GM10847 (cell line): ENCODE data around the gene ADD2.

Experiments
- POLR2A ChIP-seq: IDR thresholded peaks from 2 replicates; pipeline ENCODE4 v1.6.1; 2011; ENCODE audit not compliant: insufficient read length; ENCODE audit errors: extremely low read depth

ADD2 gene

DNA sequence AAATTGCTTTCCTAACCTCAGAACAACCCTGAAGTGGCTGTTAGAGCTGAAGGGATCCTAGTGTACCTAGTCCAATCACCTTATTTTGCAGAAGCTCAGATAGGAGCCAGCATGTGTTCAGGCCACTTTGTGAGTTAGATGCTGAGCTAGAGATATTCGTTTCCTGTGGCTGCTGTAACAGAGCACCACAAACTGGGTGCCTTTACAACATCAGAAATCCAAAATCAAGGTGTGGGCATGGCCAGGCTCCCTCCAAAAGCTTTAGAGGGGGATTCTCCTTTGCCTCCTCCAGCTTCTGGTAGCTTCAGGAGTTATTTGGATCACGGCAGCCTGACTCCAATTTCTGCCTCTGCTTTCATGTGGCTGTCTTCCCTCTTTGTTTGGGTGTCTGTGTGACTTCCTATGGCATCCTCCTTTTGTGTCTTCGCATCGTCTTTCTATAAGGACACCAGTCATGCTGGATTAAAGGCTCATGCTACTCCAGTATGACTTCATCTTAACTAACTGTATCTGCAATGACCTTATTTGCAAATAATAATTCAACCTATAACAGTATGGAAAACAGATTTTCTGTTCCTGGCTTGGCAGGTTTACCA, 128.1 kb downstream of the ADD2 start:
- no peak for TF ChIP-seq POLR2A

DNA sequence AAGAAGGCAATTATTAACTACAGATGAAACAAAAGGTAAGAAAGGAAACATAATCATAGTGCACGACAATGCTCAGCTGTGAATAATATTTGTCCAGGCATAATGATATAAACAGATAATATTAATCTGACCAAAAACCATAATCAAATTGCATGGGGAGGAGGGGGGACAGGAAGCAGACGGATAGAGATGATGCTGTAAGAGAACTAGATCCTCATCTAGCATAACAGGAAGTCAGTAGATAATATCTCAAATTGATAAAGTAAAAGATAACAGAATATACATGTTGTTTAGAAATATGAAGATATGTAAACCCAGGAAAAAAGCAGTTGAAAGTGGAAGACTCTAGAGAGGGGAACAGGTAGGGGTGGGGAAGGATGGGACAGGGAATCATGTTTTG, 129.4 kb downstream of the ADD2 start:
- TF ChIP-seq POLR2A = no peak

DNA sequence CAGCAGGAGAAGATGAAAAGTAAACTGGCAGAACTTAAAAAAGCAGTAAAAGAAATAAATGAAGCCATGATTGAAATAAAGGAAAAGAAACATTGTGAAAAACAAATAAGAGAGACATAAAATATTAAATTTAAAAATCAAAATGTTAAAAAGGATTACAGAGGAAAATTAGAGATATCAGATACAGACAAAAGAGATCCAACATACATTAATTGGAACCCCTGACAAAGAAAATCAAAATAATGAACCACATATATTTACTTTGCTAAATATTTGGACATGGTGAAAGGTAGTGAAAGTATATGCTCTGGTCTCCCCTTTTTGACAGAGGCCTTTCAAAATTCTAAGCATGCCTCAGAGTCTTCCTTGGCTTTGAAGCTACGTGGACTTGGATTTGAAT, 134.5 kb downstream of the ADD2 start:
- TF ChIP-seq POLR2A = no peak

DNA sequence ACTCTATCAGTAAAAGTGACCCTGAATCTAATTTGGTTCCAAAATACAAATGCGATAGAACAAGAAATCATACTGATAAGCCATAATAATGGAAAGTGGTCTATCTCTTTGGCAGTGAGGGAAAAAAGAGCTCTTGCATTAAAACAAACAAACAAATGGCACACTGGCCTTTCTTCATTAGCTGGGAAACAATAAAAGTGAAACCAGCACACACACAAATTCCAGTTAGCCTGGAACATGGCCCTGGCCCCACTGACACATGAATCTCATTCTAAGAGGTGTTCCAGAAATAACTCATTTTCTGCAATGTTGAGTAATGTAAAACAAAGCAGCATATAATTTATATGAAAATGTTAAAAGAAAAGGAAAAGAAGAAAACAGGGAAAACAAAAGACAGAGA, 135.0 kb downstream of the ADD2 start:
- TF ChIP-seq POLR2A = no peak

DNA sequence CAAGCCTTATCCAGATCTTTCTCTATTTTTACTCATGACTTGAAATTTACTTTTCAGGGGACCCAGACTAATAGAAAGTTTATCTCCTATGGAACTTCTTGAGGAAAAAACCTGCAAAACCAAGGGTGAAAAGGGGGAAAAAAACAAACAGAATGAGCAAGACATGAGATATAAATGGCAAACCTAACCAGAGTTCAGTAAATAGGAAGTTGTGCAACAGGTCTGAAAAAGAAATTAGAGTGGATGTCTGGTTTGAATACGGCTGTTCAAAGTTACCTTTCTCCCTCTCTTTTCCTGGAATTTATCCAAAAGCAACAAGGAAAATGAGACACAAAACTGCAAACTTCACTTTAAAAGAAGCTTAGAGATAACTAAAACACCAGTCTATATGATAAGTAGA, 135.6 kb downstream of the ADD2 start:
- no peak for TF ChIP-seq POLR2A

DNA sequence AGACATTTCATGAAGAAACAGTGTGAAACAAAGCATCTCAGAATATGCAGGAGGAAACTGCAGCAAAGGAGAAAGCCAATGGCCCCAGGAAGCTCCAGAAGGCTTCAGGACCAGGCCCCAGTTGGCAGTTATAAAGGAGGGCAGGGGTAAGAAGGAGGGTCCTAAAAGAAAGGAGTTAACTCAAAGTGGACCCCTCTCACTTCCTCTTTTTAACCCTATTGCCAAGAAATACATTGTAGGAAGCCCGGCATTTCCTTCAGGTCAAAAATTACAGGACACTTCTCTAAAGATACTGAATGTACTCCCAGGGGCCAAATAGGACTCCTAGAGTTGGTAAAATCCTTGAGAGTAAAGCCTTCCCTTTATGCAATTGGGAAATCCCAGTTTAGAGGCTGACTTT, 137.2 kb downstream of the ADD2 start:
- no peak for TF ChIP-seq POLR2A

DNA sequence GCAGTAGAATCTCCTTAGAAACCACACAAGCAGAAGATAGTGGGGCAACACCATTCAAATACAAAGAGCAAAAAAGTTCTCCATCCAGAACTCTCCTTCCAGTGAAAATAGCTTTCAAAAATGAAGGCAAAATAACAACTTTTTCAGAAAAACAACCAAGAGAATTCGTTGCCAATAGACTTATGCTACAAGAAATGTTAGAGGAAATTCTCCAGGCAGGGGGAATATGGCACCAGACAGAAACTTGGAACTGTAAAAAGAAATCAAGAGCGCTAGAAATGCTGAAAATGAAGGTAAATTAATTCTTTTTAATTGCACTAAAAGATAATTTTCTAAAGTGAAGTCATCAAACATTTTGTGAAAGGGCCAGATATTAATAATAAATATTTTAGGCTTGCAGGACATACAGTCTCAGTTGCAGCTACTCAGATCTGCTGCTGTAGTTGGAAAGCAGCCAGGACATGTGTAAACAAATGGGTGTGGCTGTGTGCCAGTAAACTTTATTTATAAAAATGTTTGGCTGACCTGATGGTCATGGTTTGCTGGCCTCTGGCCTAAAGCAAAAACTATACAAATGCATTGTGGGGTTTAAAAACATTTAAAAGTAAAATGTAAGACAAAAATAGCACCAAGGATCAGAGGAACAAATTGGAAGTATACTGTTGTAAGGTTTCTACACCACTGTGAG, 140.6 kb downstream of the ADD2 start:
- no peak for TF ChIP-seq POLR2A

DNA sequence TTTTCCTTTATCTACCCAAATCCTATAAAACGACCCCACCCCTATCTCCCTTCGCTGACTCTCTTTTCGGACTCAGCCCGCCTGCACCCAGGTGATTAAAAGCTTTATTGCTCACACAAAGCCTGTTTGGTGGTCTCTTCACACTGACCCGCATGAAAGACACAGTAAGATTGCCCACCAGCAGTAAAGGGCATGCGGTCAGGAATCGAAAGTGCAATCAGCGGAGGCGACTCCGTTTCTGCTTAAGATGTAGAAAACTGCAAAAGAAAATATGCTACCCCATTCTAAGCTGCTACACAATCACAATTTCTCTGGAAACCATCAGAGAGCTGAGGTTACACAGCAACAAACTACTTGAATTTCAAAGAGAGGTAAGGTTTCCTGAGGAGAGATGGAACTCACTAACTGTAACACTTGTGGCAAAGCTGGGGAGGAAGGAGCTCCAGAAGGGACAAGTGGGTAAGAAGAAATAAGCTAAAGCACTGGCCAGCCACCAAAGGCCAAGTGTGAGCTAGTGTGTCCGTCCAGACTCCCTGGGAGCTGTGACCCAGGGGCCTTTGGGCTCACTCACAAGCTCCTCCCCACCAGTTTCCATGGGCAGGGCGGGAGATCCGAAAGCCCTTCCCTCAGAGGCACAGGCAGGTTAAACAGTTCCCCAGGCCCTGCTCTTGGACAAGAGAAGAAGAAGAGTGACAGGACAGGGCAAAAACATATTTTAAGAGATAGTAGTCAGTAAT, 141.6 kb downstream of the ADD2 start:
- TF ChIP-seq POLR2A = no peak

DNA sequence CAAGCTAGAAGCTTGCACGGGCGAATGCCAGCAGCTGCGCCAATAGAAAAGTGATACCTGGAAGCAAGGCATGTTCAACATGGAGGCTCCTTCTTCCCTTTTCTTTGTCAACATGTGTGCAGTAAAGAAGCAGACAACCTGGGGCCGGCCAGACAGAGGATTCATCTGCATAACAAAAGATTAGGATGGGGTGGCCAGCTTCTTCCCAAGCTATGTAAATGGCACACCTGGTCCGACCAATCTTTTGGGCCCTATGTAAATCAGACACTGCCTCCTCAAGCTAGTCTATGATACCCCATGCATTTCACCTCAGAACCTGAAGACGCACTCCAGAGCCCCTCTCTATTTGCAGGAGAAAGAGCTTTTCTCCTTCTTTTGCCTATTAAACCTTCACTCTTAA, 148.0 kb downstream of the ADD2 start:
- no peak for TF ChIP-seq POLR2A

DNA sequence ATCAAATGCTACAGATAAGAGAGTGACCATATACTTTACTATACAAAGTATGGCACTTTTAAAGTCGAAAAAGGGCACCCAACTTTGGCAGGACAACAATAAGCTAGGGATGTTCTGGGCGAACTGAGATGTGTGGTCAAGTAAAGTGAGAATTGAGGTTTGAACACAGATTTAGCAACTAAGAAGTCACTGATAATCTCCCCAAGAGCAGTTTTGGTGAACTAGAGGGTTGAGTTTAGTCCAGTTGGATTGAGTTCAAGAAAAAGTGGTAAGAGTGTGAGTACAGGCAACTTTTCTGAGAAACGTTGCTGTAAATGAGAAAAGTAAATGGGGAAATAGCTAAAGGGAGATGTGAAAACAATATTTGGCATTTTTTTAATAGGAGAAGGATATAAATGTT, 148.8 kb downstream of the ADD2 start:
- no peak for TF ChIP-seq POLR2A

DNA sequence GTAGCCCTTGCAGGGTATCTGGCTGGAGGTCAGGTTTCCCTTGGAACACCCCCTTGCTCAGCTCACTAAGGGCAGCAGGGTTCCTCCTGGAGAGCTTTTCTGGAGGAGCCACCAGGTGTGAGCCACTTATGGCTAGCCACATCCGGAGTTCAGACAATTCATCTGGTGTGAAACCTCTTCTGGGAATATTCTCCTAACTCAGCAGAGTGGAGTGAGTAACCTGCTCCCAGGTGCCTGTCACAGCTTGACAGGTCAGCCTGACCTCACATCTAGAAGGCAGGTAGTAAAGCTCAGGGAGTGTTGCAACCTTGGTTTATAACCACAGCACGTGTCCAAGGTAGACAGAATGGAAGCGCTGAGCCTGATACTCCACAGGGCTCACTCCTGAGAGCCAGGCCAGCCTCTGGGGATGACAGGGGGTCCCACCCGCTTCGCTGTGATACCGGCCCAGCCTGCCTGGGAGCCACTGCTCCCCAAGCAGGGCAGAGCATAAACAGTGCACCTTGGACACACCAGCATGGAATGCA, 151.8 kb downstream of the ADD2 start:
- no peak for TF ChIP-seq POLR2A

DNA sequence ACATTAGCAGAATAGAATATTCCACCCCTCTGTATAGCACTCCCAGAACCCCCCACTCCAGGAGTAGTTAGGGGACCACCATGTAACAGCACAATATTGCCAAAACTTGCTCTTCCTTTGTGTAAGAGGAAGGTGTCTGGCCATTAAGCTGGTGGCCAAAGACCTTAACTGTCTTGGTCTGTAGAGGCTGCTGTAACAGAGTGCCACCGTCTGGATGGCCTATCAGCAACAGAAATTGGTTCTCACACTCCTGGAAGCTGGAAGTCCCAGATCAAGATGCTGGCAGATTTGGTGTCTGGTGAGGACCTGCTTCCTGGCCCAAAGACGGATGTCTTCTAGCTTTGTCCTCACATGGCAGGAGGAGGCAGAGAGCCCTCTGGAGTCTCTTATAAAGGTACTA, 152.8 kb downstream of the ADD2 start:
- no peak for TF ChIP-seq POLR2A

DNA sequence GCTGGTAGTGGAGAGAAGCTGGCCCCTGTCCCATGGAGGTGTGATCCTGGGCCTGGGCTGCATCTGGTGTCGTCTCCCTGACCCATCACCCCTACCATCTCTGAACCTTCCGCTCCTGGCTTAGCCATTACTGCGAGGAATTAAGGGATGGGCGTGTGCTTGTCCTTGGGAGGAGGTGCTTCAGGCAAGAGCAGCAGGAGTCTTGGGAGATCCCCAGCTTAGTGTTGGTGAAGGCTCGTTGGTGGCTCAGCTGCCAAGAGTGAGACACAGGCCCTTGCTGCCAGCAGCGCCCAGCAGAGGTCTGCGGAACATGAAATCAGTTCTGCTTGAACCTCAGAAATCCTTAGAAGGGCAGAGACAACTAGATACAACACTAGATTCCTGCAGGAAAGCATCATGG, 154.5 kb downstream of the ADD2 start:
- no peak for TF ChIP-seq POLR2A

DNA sequence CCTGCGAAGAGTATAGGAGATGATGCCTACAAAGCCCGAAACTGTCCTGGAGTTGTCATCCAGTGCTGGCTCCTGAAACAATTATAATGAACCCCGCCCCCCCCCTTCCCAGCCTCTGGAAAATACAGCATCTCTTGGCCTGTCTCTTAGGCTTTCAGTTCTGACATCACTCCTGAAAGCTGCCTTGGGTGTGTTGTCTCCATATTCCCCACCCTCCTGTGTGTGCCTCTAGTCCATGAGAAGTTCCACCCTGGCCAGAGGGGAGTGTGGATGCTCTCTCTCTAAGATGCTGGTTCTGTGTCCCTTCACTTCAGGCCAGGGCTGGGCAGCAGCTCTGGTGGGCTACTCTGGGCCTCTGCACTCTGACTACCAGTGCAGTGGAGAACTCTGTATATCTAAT, 155.4 kb downstream of the ADD2 start:
- no peak for TF ChIP-seq POLR2A

DNA sequence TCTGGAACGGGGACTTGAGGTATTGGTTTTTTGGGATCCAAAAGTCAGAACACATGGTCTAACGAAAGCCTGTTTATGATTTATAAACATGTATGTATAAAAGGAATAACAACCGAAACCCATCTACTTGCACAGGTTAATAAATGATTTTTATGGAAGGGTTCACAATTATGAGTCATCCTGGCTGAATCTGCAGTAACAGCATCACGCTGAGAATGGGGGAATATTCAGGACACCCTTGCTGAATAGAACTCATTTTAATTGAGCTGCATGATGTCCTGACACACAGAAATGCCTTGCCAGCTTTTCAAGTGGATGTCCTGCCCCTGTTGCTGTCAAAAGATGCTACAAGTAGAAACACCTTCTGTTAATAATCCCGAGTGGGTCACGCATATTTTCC, 159.6 kb downstream of the ADD2 start:
- no peak for TF ChIP-seq POLR2A

DNA sequence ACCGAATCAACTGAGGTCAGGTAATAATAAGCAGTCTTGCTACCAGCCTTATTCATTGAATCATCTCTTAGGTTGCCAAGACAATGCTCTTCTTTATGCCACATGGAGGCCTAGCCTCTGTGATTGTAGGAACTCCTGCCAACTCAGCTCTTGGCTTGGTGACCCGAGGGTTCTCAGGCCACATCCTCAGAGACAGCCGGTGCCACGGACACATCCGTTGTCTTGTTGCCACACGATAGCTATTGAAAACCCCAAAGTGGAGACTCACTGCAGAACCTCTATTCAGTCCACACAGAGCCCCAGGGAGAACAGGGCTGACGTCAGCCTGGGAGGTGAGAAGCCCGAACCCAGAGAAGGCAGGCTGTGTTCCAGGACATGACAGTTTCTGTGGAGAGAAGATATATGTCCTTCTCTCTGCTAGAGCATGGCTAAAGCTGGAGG, 160.9 kb downstream of the ADD2 start:
- TF ChIP-seq POLR2A = no peak
